Smooth muscle cell (in vitro differentiated cells): ENCODE data around the gene NACC2. TPM values are rescaled to one million over a fixed set of nuclear protein-coding genes. Genes with fewer than 3 reads are reported as not detected.
"Not testable (repeated sequence)": the region's sequence is repeated elsewhere in the genome, so short reads cannot be mapped to it uniquely, and the experiment has no call there.

Source experiments
- DNase-seq: peaks from one replicate; lab custom pipeline; 2025; ENCODE audit not compliant: unreplicated experiment; lab: John Stamatoyannopoulos, UW
- H2AFZ ChIP-seq: fragments of 200-600 bp; sonication (generic); 2 replicates; pipeline ENCODE4 v1.6.0; 2016; ENCODE audit warnings: antibody characterized with exemption, low read depth, mild to moderate bottlenecking
- H3F3A ChIP-seq: fragments of 200-600 bp; sonication (generic); 2 replicates; pipeline ENCODE4 v1.6.0; 2017; ENCODE audit warnings: antibody characterized with exemption, low read depth
- H3K27ac ChIP-seq: fragments of 200-600 bp; sonication (generic); 2 replicates; pipeline ENCODE4 v1.5.1; 2016; ENCODE audit warnings: low read depth, mild to moderate bottlenecking
- H3K27me3 ChIP-seq: fragments of 200-600 bp; sonication (generic); 2 replicates; pipeline ENCODE4 v1.6.1; 2016; ENCODE audit warnings: low read depth, mild to moderate bottlenecking
- H3K36me3 ChIP-seq: fragments of 200-600 bp; sonication (generic); 2 replicates; pipeline ENCODE4 v1.5.1; 2016; ENCODE audit warnings: low read depth
- H3K4me1 ChIP-seq: fragments of 200-600 bp; sonication (generic); 2 replicates; pipeline ENCODE4 v1.5.1; 2016; ENCODE audit warnings: low read depth
- H3K4me2 ChIP-seq: fragments of 200-600 bp; sonication (generic); 2 replicates; pipeline ENCODE4 v1.6.0; 2016; ENCODE audit warnings: mild to moderate bottlenecking
- H3K4me3 ChIP-seq: fragments of 200-600 bp; sonication (generic); 2 replicates; pipeline ENCODE4 v1.5.1; 2016; ENCODE audit warnings: mild to moderate bottlenecking
- H3K79me2 ChIP-seq: fragments of 200-600 bp; sonication (generic); 2 replicates; pipeline ENCODE4 v1.6.0; 2016; ENCODE audit warnings: low read depth, mild to moderate bottlenecking
- H3K9ac ChIP-seq: fragments of 200-600 bp; sonication (generic); 2 replicates; pipeline ENCODE4 v1.6.0; 2016; ENCODE audit warnings: low read depth
- H3K9me3 ChIP-seq: fragments of 200-600 bp; sonication (generic); replicated peaks from 2 replicates; pipeline ENCODE4 v1.5.1; 2016; ENCODE audit warnings: low read depth
- H4K20me1 ChIP-seq: fragments of 200-600 bp; sonication (generic); 2 replicates; pipeline ENCODE4 v1.6.0; 2016; ENCODE audit warnings: low read depth
- WGBS: methylation state at CpG from one replicate; pipeline ENCODE4 v1.1.7; 2016; ENCODE audit warnings: low lambda C conversion rate; 5-methylcytosine and 5-hydroxymethylcytosine counted together
- polyA plus RNA-seq: library from polyadenylated mRNA; unstranded; fragments of >200 nt; fragmentation: Nextera tagmentation; extraction: Ambion mirVana; gene quantifications from 2 replicates; pipeline ENCODE4 v1.2.1, GENCODE V29; 2016
- total RNA-seq: library from RNA; depleted of rRNA; stranded (reverse); fragments of >200 nt; gene quantifications from 2 replicates; pipeline ENCODE4 v1.2.3, GENCODE V29; 2014
- TF ChIP-seq, protein P1 (sequence below): fragments of 200-600 bp; sonication (generic); IDR thresholded peaks from 2 replicates; pipeline ENCODE4 v1.5.1; 2017; ENCODE audit warnings: borderline replicate concordance, mild to moderate bottlenecking, antibody characterized with exemption; ENCODE audit not compliant: insufficient read depth, poor library complexity, severe bottlenecking

Gene NACC2
- total and polyA plus RNA-seq, 2 experiments from 2014 or later, result 6.7 to 8.8 TPM

DNA sequence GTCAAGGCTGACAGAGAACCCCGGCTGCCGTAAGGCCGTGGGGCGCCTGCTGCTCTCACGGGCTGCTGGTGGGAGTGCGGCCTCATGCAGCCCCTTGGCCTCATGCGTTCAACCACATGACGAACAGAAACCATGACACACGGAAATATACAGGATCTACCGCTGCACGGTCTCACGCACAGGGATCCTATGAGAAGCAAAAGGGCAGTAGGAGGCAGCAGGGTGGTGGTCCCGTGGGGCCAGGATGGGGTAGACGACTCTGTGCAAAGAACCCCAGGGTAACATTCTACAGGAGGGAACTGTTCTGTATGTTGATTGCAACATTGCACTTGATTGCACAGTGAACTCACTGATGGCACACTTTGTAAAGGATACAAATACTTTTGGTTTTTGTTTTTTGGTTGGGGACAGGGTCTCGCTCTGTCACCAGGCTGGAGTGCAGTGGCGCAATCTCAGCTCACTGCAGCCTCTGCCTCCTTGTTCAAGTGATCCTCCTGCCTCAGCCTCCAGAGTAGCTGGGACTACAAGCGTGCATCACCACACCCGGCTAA lies 51.6 kb downstream of the NACC2 start:
- H3K9me3 ChIP-seq, result peaks cover 4% of the 10 kb centered on the region

DNA sequence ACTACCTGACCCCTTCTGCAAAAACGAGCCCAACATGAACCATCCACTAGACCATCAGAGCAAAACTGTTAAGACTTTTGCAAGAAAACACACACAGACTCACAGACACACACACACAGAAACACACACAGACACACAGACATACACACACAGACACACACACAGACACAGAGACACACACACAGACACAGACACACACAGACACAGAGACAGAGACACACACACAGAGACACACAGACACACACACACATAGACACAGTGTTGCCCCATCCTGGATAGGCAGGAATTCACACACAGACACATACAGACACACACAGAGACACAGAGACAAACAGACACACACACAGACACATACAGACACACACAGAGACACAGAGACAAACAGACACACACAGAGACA lies 52.5 kb downstream of the NACC2 start:
- H3K4me3 ChIP-seq, result no peak overlapping the region
- H3K79me2 ChIP-seq, result peaks cover 83% of the 10 kb centered on the region
- no peak overlapping the region for H2AFZ ChIP-seq
- H3K36me3 ChIP-seq, result no peaks in the 10 kb centered on the region
- no peaks in the 10 kb centered on the region for H3K4me1 ChIP-seq
- no peak overlapping the region for H3K9ac ChIP-seq
- no peaks in the 10 kb centered on the region for H3K27me3 ChIP-seq
- no peak for DNase-seq
- peaks cover 78% of the 10 kb centered on the region for H4K20me1 ChIP-seq
- H3F3A ChIP-seq, result no peaks in the 10 kb centered on the region
- H3K4me2 ChIP-seq, result no peak overlapping the region
- H3K9me3 ChIP-seq, result peaks cover 4% of the 10 kb centered on the region
- TF ChIP-seq, protein P1, sequence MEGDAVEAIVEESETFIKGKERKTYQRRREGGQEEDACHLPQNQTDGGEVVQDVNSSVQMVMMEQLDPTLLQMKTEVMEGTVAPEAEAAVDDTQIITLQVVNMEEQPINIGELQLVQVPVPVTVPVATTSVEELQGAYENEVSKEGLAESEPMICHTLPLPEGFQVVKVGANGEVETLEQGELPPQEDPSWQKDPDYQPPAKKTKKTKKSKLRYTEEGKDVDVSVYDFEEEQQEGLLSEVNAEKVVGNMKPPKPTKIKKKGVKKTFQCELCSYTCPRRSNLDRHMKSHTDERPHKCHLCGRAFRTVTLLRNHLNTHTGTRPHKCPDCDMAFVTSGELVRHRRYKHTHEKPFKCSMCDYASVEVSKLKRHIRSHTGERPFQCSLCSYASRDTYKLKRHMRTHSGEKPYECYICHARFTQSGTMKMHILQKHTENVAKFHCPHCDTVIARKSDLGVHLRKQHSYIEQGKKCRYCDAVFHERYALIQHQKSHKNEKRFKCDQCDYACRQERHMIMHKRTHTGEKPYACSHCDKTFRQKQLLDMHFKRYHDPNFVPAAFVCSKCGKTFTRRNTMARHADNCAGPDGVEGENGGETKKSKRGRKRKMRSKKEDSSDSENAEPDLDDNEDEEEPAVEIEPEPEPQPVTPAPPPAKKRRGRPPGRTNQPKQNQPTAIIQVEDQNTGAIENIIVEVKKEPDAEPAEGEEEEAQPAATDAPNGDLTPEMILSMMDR, result no peak
- no peak overlapping the region for H3K27ac ChIP-seq
- WGBS, result 92% methylated on average over 1 of the region's 1 CpG

More for the DNA sequence above, 51.6 kb downstream of the NACC2 start:
- TF ChIP-seq, protein P1, result no peak
- no peak overlapping the region for H2AFZ ChIP-seq
- no peak overlapping the region for H3K9ac ChIP-seq
- peaks cover 83% of the 10 kb centered on the region for H3K79me2 ChIP-seq
- H3K4me1 ChIP-seq, result no peaks in the 10 kb centered on the region
- H3K27ac ChIP-seq, result no peak overlapping the region
- H4K20me1 ChIP-seq, result peaks cover 80% of the 10 kb centered on the region
- no peak overlapping the region for H3K4me3 ChIP-seq
- no peaks in the 10 kb centered on the region for H3F3A ChIP-seq
- 97% methylated on average over 18 of the region's 18 CpGs for WGBS
- no peaks in the 10 kb centered on the region for H3K27me3 ChIP-seq
- DNase-seq, result no peak
- no peak overlapping the region for H3K4me2 ChIP-seq
- H3K36me3 ChIP-seq, result no peaks in the 10 kb centered on the region

DNA sequence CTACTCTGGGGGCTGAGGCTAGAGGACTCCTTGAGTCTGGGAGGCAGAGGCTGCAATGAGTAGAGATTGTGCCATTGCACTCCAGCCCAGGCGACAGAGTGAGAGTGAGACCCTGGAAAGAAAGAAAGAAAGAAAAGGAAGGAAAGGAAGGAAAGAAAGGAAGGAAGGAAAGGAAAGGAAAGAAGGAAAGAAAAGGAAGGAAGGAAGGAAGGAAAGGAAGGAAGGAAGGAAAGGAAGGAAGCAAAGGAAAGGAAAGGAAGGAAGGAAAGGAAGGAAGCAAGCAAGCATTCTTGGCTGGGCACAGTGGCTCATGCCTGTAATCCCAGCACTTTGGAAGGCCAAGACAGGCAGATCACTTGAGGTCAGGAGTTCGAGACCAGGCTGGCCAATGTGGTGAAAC lies 54.2 kb downstream of the NACC2 start:
- 94% methylated on average over 2 of the region's 2 CpGs for WGBS
- peaks cover 85% of the 10 kb centered on the region for H3K79me2 ChIP-seq

DNA sequence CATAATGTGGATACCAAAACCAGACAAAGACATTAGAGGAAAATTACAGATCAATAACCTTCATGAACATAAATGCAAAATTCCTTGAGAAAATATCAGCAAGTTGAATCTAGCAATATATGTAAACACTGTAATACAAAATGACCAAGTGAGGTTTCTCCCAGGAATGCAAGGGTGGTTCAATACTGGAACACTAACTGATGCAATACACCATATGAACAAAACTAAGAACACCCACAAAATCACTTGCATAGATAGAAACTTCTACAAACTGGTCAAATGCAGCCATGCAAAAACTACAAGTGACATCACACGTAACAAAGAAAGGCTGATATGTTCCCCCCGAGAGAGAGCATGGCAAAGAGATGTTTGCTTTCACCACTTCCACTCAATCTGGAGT lies 55.6 kb downstream of the NACC2 start:
- TF ChIP-seq, protein P1, result no peak
- Histone ChIP-seq H3K9me3 (peaks cover 4% of the 10 kb centered on the region), H3K36me3 (no peaks in the 10 kb centered on the region), H3F3A (no peaks in the 10 kb centered on the region), H3K4me3 (no peak overlapping the region), H3K27me3 (no peaks in the 10 kb centered on the region), H3K4me1 (no peaks in the 10 kb centered on the region), H3K9ac (no peak overlapping the region), H4K20me1 (peaks cover 78% of the 10 kb centered on the region), H3K4me2 (no peak overlapping the region), H2AFZ (no peak overlapping the region), H3K79me2 (peaks cover 96% of the 10 kb centered on the region), H3K27ac (no peak overlapping the region)
- no peak for DNase-seq
- WGBS, result 100% methylated on average over 2 of the region's 2 CpGs

More for the DNA sequence above, 54.2 kb downstream of the NACC2 start:
- H3K36me3 ChIP-seq, H3K4me2 ChIP-seq, H3K9me3 ChIP-seq, DNase-seq, H3K4me3 ChIP-seq, H3K9ac ChIP-seq, H2AFZ ChIP-seq, H3K4me1 ChIP-seq, H3K27ac ChIP-seq, H3F3A ChIP-seq, H3K27me3 ChIP-seq: not testable (repeated sequence)
- H4K20me1 ChIP-seq, result peaks cover 78% of the 10 kb centered on the region
